Smooth muscle cell of the brain vasculature (primary cell): ENCODE results near the gene DPP6.
"Not testable (repeated sequence)": the region's sequence is repeated elsewhere in the genome, so short reads cannot be mapped to it uniquely, and the experiment has no call there.

Experiments used
- DNase-seq: peaks from one replicate; pipeline ENCODE4 v3.0.0-alpha.2; 2012; ENCODE audit warnings: low read depth, low spot score

Gene DPP6

GRCh38 chr7:154148791-154149516, 96.8 kb downstream of the DPP6 start:
- not testable (repeated sequence) for DNase-seq

- not testable (repeated sequence) for DNase-seq
Observed at GRCh38 chr7:154150656-154151055, 98.5 kb downstream of the DPP6 start.

GRCh38 chr7:154151306-154151705, 99.1 kb downstream of the DPP6 start:
- DNase-seq: not testable (repeated sequence)

GRCh38 chr7:154155928-154156327, 103.7 kb downstream of the DPP6 start:
- DNase-seq: not testable (repeated sequence)

GRCh38 chr7:154162921-154163320, 110.7 kb downstream of the DPP6 start:
- DNase-seq: not testable (repeated sequence)

- not testable (repeated sequence) for DNase-seq
Observed at GRCh38 chr7:154163642-154164041, 111.4 kb downstream of the DPP6 start.

GRCh38 chr7:154167051-154167450, 114.9 kb downstream of the DPP6 start:
- DNase-seq: no peak

- DNase-seq: no peak
Observed at GRCh38 chr7:154167807-154168206, 115.6 kb downstream of the DPP6 start.

GRCh38 chr7:154171422-154171821, 119.2 kb downstream of the DPP6 start:
- no peak for DNase-seq

- DNase-seq: no peak
Observed at GRCh38 chr7:154172236-154172635, 120.0 kb downstream of the DPP6 start.

GRCh38 chr7:154177584-154177983, 125.4 kb downstream of the DPP6 start:
- no peak for DNase-seq

GRCh38 chr7:154178895-154179294, 126.7 kb downstream of the DPP6 start:
- DNase-seq: no peak

GRCh38 chr7:154183482-154183881, 131.3 kb downstream of the DPP6 start:
- no peak for DNase-seq

- DNase-seq: no peak
Observed at GRCh38 chr7:154183946-154184345, 131.7 kb downstream of the DPP6 start.

- no peak for DNase-seq
Observed at GRCh38 chr7:154186811-154187210, 134.6 kb downstream of the DPP6 start.

- no peak for DNase-seq
Observed at GRCh38 chr7:154188330-154188729, 136.1 kb downstream of the DPP6 start.

- no peak for DNase-seq
Observed at GRCh38 chr7:154195266-154195665, 143.1 kb downstream of the DPP6 start.

GRCh38 chr7:154198481-154198880, 146.3 kb downstream of the DPP6 start:
- DNase-seq: no peak

GRCh38 chr7:154200241-154200640, 148.0 kb downstream of the DPP6 start:
- no peak for DNase-seq

GRCh38 chr7:154202002-154202401, 149.8 kb downstream of the DPP6 start:
- DNase-seq: no peak

- DNase-seq: no peak
Observed at GRCh38 chr7:154204046-154204445, 151.8 kb downstream of the DPP6 start.

GRCh38 chr7:154212861-154213260, 160.7 kb downstream of the DPP6 start:
- DNase-seq: no peak

- no peak for DNase-seq
Observed at GRCh38 chr7:154217688-154218340, 165.6 kb downstream of the DPP6 start.
